HEK293 (cell line): ENCODE results near the gene ZBTB39.
A peak's percentile ranks its signal among the peaks of the same experiment; 100 is the strongest.

Source experiments
- CTCF ChIA-PET: fragments of 350-600 bp; formaldehyde crosslinking; extraction: SDS; loops from one replicate; lab custom pipeline; 2021; ENCODE audit warnings: antibody characterized with exemption; lab: Yijun Ruan, JAX
- POLR2A ChIA-PET: fragments of 300-600 bp; formaldehyde crosslinking; extraction: SDS; loops from one replicate; lab custom pipeline; 2020; ENCODE audit warnings: antibody characterized with exemption, inconsistent platforms; lab: Yijun Ruan, JAX
- H3K27ac ChIP-seq: fragments of 200-500 bp; sonication (Bioruptor generic); 2 replicates; pipeline ENCODE4 v1.5.1; 2014; ENCODE audit warnings: low read depth, low read length, control low read depth, inconsistent platforms; ENCODE audit errors: extremely low read depth
- H3K36me3 ChIP-seq, 2 experiments: fragments of 200-500 bp in 1 of 2; sonication (Bioruptor generic) in 1 of 2; 1 replicate in 1 of 2; 2 replicates in 1 of 2; pipeline ENCODE4 v1.5.1; 2014 to 2017; ENCODE audit warnings: inconsistent platforms in 2 of 2, low read length in 2 of 2; ENCODE audit not compliant: control insufficient read depth in 2 of 2, insufficient read depth in 1 of 2
- H3K4me1 ChIP-seq: fragments of 200-500 bp; sonication (Bioruptor generic); 2 replicates; pipeline ENCODE4 v1.5.1; 2014; ENCODE audit warnings: mild to moderate bottlenecking, low read length, inconsistent platforms; ENCODE audit not compliant: control insufficient read depth, insufficient read depth
- H3K4me3 ChIP-seq: 2 replicates; pipeline ENCODE4 v1.5.1; 2011; ENCODE audit warnings: low read depth, mild to moderate bottlenecking, control low read depth, low read length, moderate library complexity
- H3K9me3 ChIP-seq: fragments of 200-500 bp; sonication (Bioruptor generic); 2 replicates; pipeline ENCODE4 v1.5.1; 2014; ENCODE audit warnings: low read depth, low read length, inconsistent platforms; ENCODE audit not compliant: control insufficient read depth, insufficient read depth
- AEBP2 ChIP-seq: fragments of 450-650 bp; formaldehyde crosslinking; IDR thresholded peaks from 2 replicates; pipeline ENCODE4 v1.5.1; 2016; ENCODE audit warnings: missing biosample characterization, missing genetic modification characterization, borderline replicate concordance
- KLF1 ChIP-seq: fragments of 450-650 bp; formaldehyde crosslinking; IDR thresholded peaks from 2 replicates; pipeline ENCODE4 v1.5.1; 2016; ENCODE audit warnings: missing biosample characterization, missing genetic modification characterization
- KLF8 ChIP-seq: fragments of 450-650 bp; formaldehyde crosslinking; IDR thresholded peaks from 2 replicates; pipeline ENCODE4 v1.5.1; 2016; ENCODE audit warnings: missing biosample characterization, missing genetic modification characterization
- PRDM10 ChIP-seq: fragments of 450-650 bp; formaldehyde crosslinking; IDR thresholded peaks from 2 replicates; pipeline ENCODE4 v1.5.1; 2016; ENCODE audit warnings: missing biosample characterization, missing genetic modification characterization
- SP7 ChIP-seq: fragments of 450-650 bp; formaldehyde crosslinking; IDR thresholded peaks from 2 replicates; pipeline ENCODE4 v1.5.1; 2016; ENCODE audit warnings: missing biosample characterization, missing genetic modification characterization
- ZBTB26 ChIP-seq: fragments of 450-650 bp; formaldehyde crosslinking; optimal IDR thresholded peaks from 2 replicates; pipeline ENCODE3; 2016; ENCODE audit warnings: missing biosample characterization, mild to moderate bottlenecking, missing genetic modification characterization
- ZBTB8A ChIP-seq: fragments of 450-650 bp; formaldehyde crosslinking; IDR thresholded peaks from 2 replicates; pipeline ENCODE4 v1.5.1; 2016; ENCODE audit warnings: missing biosample characterization, missing genetic modification characterization
- ZFP37 ChIP-seq: fragments of 450-650 bp; formaldehyde crosslinking; IDR thresholded peaks from 2 replicates; pipeline ENCODE4 v1.5.1; 2016; ENCODE audit warnings: missing biosample characterization, missing genetic modification characterization
- ZNF157 ChIP-seq: fragments of 450-650 bp; formaldehyde crosslinking; IDR thresholded peaks from 2 replicates; pipeline ENCODE4 v1.5.1; 2016; ENCODE audit warnings: missing biosample characterization, missing genetic modification characterization
- ZNF174 ChIP-seq: fragments of 450-650 bp; formaldehyde crosslinking; IDR thresholded peaks from 2 replicates; pipeline ENCODE4 v1.5.0; 2017; ENCODE audit warnings: missing biosample characterization, mild to moderate bottlenecking, missing genetic modification characterization
- ZNF211 ChIP-seq: fragments of 450-650 bp; formaldehyde crosslinking; IDR thresholded peaks from 2 replicates; pipeline ENCODE4 v1.5.1; 2016; ENCODE audit warnings: low read depth, missing biosample characterization, missing genetic modification characterization
- ZNF302 ChIP-seq: fragments of 450-650 bp; formaldehyde crosslinking; IDR thresholded peaks from 2 replicates; pipeline ENCODE4 v1.5.1; 2016; ENCODE audit warnings: missing biosample characterization, missing genetic modification characterization, low read depth
- ZNF335 ChIP-seq: fragments of 450-650 bp; formaldehyde crosslinking; conservative IDR thresholded peaks from 2 replicates; pipeline ENCODE4 v1.5.1; 2016; ENCODE audit warnings: missing biosample characterization, missing genetic modification characterization
- ZNF341 ChIP-seq: fragments of 450-650 bp; formaldehyde crosslinking; IDR thresholded peaks from 2 replicates; pipeline ENCODE4; 2016; ENCODE audit warnings: low read depth, missing biosample characterization, missing genetic modification characterization
- ZNF416 ChIP-seq: fragments of 450-650 bp; formaldehyde crosslinking; IDR thresholded peaks from 2 replicates; pipeline ENCODE4 v1.5.1; 2016; ENCODE audit warnings: missing biosample characterization, missing genetic modification characterization
- ZNF621 ChIP-seq: fragments of 450-650 bp; formaldehyde crosslinking; IDR thresholded peaks from 2 replicates; pipeline ENCODE4 v1.5.1; 2017; ENCODE audit warnings: missing biosample characterization, missing genetic modification characterization
- ZNF660 ChIP-seq: fragments of 450-650 bp; IDR thresholded peaks from 2 replicates; pipeline ENCODE4 v1.5.1; 2018; ENCODE audit warnings: missing biosample characterization, mild to moderate bottlenecking, missing genetic modification characterization
- ZNF707 ChIP-seq: fragments of 450-650 bp; formaldehyde crosslinking; IDR thresholded peaks from 2 replicates; pipeline ENCODE4 v1.5.1; 2016; ENCODE audit warnings: missing biosample characterization, missing genetic modification characterization
- ZNF76 ChIP-seq: fragments of 450-650 bp; formaldehyde crosslinking; IDR thresholded peaks from 2 replicates; pipeline ENCODE4; 2016; ENCODE audit warnings: low read depth, missing biosample characterization, missing genetic modification characterization, borderline replicate concordance
- ZXDB ChIP-seq: fragments of 450-650 bp; formaldehyde crosslinking; IDR thresholded peaks from 2 replicates; pipeline ENCODE4 v1.5.1; 2016; ENCODE audit warnings: missing biosample characterization, missing genetic modification characterization
- TF ChIP-seq, protein P1 (sequence below): fragments of 450-650 bp; formaldehyde crosslinking; IDR thresholded peaks from 2 replicates; pipeline ENCODE4 v1.5.1; 2016; ENCODE audit warnings: missing biosample characterization, missing genetic modification characterization
- TF ChIP-seq, protein P2 (sequence below): fragments of 450-650 bp; formaldehyde crosslinking; IDR thresholded peaks from 2 replicates; pipeline ENCODE4 v1.5.1; 2016; ENCODE audit warnings: missing biosample characterization, missing genetic modification characterization
- TF ChIP-seq, protein P3 (sequence below): fragments of 450-650 bp; formaldehyde crosslinking; IDR thresholded peaks from 2 replicates; pipeline ENCODE4 v1.5.1; 2016; ENCODE audit warnings: missing biosample characterization, missing genetic modification characterization

ZBTB39 gene

DNA sequence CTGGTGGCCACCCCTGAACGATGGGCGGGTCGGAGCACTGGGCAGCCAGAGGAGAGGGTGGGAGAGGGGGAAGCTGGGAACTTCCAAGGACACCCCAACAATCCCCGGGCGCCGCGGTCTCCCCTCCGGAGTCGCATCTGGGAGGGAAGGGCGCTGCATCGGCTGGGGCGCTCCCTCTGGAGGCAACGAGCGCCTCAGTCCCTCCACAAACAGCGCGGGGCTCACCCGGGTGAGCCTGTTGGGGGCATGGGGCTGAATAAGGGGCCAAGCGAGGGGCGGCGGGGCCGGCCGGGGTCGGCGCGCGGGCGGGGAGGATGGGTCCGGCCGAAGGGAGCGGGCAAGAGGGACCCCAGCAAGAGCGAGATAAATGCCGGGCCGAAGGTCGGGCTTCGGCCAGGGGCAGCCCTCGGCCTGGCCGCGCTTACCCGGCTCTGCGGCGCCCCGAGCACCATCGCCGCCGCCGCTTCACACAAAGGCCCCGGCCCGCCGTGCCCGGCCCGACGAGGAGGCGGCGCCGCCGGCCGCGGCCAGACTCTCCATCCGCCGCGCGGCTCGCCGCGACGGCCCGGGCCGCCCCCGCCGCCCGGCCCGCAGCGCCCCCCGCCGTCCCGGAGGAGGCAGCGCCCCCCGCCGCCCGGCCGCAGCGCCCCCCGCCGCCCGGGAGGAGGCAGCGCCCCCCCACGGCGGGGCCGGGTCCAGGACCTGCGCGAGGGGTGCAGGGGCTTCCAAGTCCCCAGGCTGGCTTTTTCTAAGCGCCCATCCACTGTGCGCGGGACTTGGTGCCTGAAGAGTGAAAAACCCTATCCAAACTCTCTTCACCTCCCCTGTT, at the start of gene ZBTB39:
Gene ZBTB39 (minus strand): TSS at position 567 of the 829 bp plus-strand sequence. CDS start 1,629 bp downstream, outside the sequence.
- ChIA-PET POLR2A (interaction anchor here (0.6 to 1.4 kb wide), 2 partner anchors 12 to 86 kb away, joined by 5 read pairs; no protein-coding TSS in a partner anchor), CTCF (interaction anchor here (0.6 to 9.7 kb wide), 25 partner anchors 9 to 442 kb away, joined by 3 to 117 read pairs (median 8); partner anchors contain the start of genes MYO1A, PRIM1, STAT6 and TAC3)
- peak within 1 kb of the TSS; percentile 54; the same call in 1 of the 2 replicates for H3K27ac ChIP-seq
- H3K4me3 ChIP-seq = peak within 1 kb of the TSS; percentile 81
- H3K4me1 ChIP-seq = peaks cover 4% of the 10 kb centered on the region; the same call in 1 of the 2 replicates
- H3K36me3 ChIP-seq = peaks cover 11 to 38% of the 10 kb centered on the region in 2 experiments
- no peaks in the 10 kb centered on the region for H3K9me3 ChIP-seq
- TF ChIP-seq ZNF335 (no peak; the same call in none of the 2 replicates), ZNF660 (0 out of 2 replicates have a peak, but pooled peaks have one; percentile 45), ZNF302 (tag by site-specific recombination) (no peak), PRDM10 (peak; percentile 56), ZBTB26 (peak; percentile 59), ZNF174 (tag by site-specific recombination) (no peak), SP7 (tag by site-specific recombination) (no peak), KLF1 (tag by site-specific recombination) (no peak), ZBTB8A (peak; percentile 52), ZFP37 (tag by site-specific recombination) (no peak), ZNF621 (no peak), ZNF211 (tag by site-specific recombination) (no peak), ZNF157 (no peak), ZXDB (tag by site-specific recombination) (no peak), ZNF341 (tag by site-specific recombination) (no peak), AEBP2 (tag by site-specific recombination) (no peak), KLF8 (tag by site-specific recombination) (no peak), ZNF707 (tag by site-specific recombination) (no peak), ZNF76 (tag by site-specific recombination) (peak; percentile 56; the same call in 1 of the 2 replicates), ZNF416 (no peak)
- TF ChIP-seq, protein P1, sequence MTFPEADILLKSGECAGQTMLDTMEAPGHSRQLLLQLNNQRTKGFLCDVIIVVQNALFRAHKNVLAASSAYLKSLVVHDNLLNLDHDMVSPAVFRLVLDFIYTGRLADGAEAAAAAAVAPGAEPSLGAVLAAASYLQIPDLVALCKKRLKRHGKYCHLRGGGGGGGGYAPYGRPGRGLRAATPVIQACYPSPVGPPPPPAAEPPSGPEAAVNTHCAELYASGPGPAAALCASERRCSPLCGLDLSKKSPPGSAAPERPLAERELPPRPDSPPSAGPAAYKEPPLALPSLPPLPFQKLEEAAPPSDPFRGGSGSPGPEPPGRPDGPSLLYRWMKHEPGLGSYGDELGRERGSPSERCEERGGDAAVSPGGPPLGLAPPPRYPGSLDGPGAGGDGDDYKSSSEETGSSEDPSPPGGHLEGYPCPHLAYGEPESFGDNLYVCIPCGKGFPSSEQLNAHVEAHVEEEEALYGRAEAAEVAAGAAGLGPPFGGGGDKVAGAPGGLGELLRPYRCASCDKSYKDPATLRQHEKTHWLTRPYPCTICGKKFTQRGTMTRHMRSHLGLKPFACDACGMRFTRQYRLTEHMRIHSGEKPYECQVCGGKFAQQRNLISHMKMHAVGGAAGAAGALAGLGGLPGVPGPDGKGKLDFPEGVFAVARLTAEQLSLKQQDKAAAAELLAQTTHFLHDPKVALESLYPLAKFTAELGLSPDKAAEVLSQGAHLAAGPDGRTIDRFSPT (tag by site-specific recombination) = no peak
- TF ChIP-seq, protein P2, sequence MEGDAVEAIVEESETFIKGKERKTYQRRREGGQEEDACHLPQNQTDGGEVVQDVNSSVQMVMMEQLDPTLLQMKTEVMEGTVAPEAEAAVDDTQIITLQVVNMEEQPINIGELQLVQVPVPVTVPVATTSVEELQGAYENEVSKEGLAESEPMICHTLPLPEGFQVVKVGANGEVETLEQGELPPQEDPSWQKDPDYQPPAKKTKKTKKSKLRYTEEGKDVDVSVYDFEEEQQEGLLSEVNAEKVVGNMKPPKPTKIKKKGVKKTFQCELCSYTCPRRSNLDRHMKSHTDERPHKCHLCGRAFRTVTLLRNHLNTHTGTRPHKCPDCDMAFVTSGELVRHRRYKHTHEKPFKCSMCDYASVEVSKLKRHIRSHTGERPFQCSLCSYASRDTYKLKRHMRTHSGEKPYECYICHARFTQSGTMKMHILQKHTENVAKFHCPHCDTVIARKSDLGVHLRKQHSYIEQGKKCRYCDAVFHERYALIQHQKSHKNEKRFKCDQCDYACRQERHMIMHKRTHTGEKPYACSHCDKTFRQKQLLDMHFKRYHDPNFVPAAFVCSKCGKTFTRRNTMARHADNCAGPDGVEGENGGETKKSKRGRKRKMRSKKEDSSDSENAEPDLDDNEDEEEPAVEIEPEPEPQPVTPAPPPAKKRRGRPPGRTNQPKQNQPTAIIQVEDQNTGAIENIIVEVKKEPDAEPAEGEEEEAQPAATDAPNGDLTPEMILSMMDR = peak; percentile 40; the same call in 1 of the 2 replicates
- TF ChIP-seq, protein P3, sequence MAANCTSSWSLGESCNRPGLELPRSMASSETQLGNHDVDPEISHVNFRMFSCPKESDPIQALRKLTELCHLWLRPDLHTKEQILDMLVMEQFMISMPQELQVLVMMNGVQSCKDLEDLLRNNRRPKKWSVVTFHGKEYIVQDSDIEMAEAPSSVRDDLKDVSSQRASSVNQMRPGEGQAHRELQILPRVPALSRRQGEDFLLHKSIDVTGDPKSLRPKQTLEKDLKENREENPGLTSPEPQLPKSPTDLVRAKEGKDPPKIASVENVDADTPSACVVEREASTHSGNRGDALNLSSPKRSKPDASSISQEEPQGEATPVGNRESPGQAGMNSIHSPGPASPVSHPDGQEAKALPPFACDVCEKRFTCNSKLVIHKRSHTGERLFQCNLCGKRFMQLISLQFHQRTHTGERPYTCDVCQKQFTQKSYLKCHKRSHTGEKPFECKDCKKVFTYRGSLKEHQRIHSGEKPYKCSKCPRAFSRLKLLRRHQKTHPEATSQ (tag by site-specific recombination) = no peak
